Right lobe of liver (tissue), 6 donors: ENCODE results near the gene ANXA11. TPM values are rescaled to one million over a fixed set of nuclear protein-coding genes. Genes with fewer than 3 reads are reported as not detected.
A peak's percentile ranks its signal among the peaks of the same experiment; 100 is the strongest.

Experiments used
- ATAC-seq, 4 donors: fragments of 200-7000 bp; cut with Tn5 transposase; one replicate each; pipeline ENCODE4 v1.9.1; 2020; ENCODE audit warnings: mild to moderate bottlenecking in 4 of 4, moderate library complexity in 4 of 4
- DNase-seq, 3 donors: peaks; one replicate each; pipeline ENCODE4 v3.0.0-alpha.2; 2020
- H3K27ac ChIP-seq, 3 donors: fragments of 200-600 bp; one replicate each; pipeline ENCODE4 v1.8.0; 2022
- H3K27me3 ChIP-seq, 2 donors: fragments of 200-600 bp; one replicate each; pipeline ENCODE4 v1.8.0; 2022
- H3K36me3 ChIP-seq, 4 donors: fragments of 200-600 bp; sonication (generic) in 1 of 4; one replicate each; pipeline versions ENCODE4 v1.5.1 to v1.8.0; 2017 to 2022; ENCODE audit warnings: control low read depth in 1 of 4
- H3K4me1 ChIP-seq, 4 donors: fragments of 200-600 bp; sonication (generic) in 1 of 4; one replicate each; pipeline versions ENCODE4 v1.5.1 to v1.8.0; 2017 to 2022; ENCODE audit warnings: control low read depth in 1 of 4
- H3K4me3 ChIP-seq, 3 donors: fragments of 200-600 bp; one replicate each; pipeline ENCODE4 v1.8.0; 2022
- H3K9me3 ChIP-seq, 4 donors: fragments of 200-600 bp; sonication (generic) in 1 of 4; one replicate each; pipeline versions ENCODE4 v1.5.1 to v1.8.0; 2017 to 2022; ENCODE audit warnings: control low read depth in 1 of 4
- CTCF ChIP-seq, 4 donors: fragments of 200-600 bp in 3 of 4; fragments of 450-650 bp in 1 of 4; IDR thresholded peaks; one replicate each; pipeline versions ENCODE4 v1.5.1 to v1.8.0; 2016 to 2022; ENCODE audit warnings: antibody characterized with exemption in 4 of 4, mild to moderate bottlenecking in 2 of 4
- POLR2A ChIP-seq: fragments of 450-650 bp; IDR thresholded peaks from one replicate; pipeline ENCODE4 v1.6.1; 2017; ENCODE audit warnings: antibody characterized with exemption, mild to moderate bottlenecking
- whole genome bisulfite sequencing: methylation state at CpG from one replicate; pipeline ENCODE4 v1.1.6; 2018; ENCODE audit warnings: low coverage, low lambda C conversion rate; ENCODE audit not compliant: insufficient coverage; ENCODE audit errors: missing lambda C conversion rate; 5-methylcytosine and 5-hydroxymethylcytosine counted together
- intact Hi-C, 2 donors: fragments of 100-400 bp; cut with DNase I; formaldehyde crosslinking; loops; one replicate each; pipeline versions ENCODE4 v1.11.2 to v1.14.1; 2022
- total RNA-seq, 6 experiments: library from RNA; depleted of rRNA in 2 of 6; stranded (reverse); fragments of >200 nt in 2 of 6; fragmentation: NEBNext Ultra II Directional in 3 of 6; extraction: Animal tissue kit (Norgen Biotek cat#: 25700) in 3 of 6; gene quantifications; one replicate each; pipeline versions ENCODE4 v1.1.0 to v1.2.4, GENCODE V29; 2016 to 2023
- donor health status: DM: no; HTN: yes; CAD: no.
- donor health status: DM: no; HTN: no; CAD: no.
- donor health status: DM: no; HTN: no; CAD: no.
- donor health status: DM: no; HTN: yes; CAD: no.
- donor health status: DM: no; HTN: yes; CAD: no.

The ANXA11 gene
- total RNA-seq, 6 experiments from 2014 or later, result 41.7 to 100 (median 55.6) TPM

- H3K9me3 ChIP-seq, result no peaks in the 10 kb centered on the region
- H3K27ac ChIP-seq, result no peak overlapping the region
- DNase-seq, result no peak
- peaks cover 0 to 20% (median 0%) of the 10 kb centered on the region in 4 donors for H3K36me3 ChIP-seq
- ATAC-seq, result no peak
- H3K4me3 ChIP-seq, result no peak overlapping the region
- no peaks in the 10 kb centered on the region for H3K4me1 ChIP-seq
- WGBS, result 100% methylated on average over 1 of the region's 5 CpGs
- intact Hi-C loops, result no loop called here
- no peaks in the 10 kb centered on the region for H3K27me3 ChIP-seq
- TF ChIP-seq POLR2A, result no peak
Measured at GRCh38 chr10:80172896-80173295, 32.4 kb downstream of the ANXA11 start.

- Histone ChIP-seq H3K4me1 (no peaks in the 10 kb centered on the region), H3K4me3 (no peak overlapping the region), H3K36me3 (peaks cover 0 to 24% (median under 1%) of the 10 kb centered on the region in 4 donors), H3K27me3 (no peaks in the 10 kb centered on the region), H3K27ac (no peak overlapping the region), H3K9me3 (no peaks in the 10 kb centered on the region)
- whole genome bisulfite sequencing, result no CpG with 5 or more reads among the region's 7 CpGs
- no peak for ATAC-seq
- DNase-seq, result no peak
- TF ChIP-seq CTCF (IDR thresholded peaks at IDR 0.05) (no peak), POLR2A (no peak)
- intact Hi-C loops, result no loop called here
Measured at GRCh38 chr10:80171248-80171660, 34.1 kb downstream of the ANXA11 start.

- DNase-seq, result no peak
Measured at GRCh38 chr10:80170641-80171040, 34.7 kb downstream of the ANXA11 start.

GRCh38 chr10:80170026-80170425, 35.3 kb downstream of the ANXA11 start:
- Histone ChIP-seq H3K4me3 (no peak overlapping the region), H3K36me3 (peaks cover 0 to 36% (median under 1%) of the 10 kb centered on the region in 4 donors), H3K9me3 (no peaks in the 10 kb centered on the region), H3K4me1 (no peaks in the 10 kb centered on the region), H3K27ac (no peak overlapping the region), H3K27me3 (no peaks in the 10 kb centered on the region)
- intact Hi-C loops, result no loop called here
- no peak for TF ChIP-seq CTCF (IDR thresholded peaks at IDR 0.05)
- no peak for TF ChIP-seq POLR2A
- 45% methylated on average over 4 of the region's 4 CpGs for WGBS
- DNase-seq, result no peak
- no peak for ATAC-seq

More at GRCh38 chr10:80170641-80171040, 34.7 kb downstream of the ANXA11 start:
- H3K27ac ChIP-seq, result no peak overlapping the region
- no peaks in the 10 kb centered on the region for H3K27me3 ChIP-seq
- no peak for TF ChIP-seq POLR2A
- no peak for TF ChIP-seq CTCF (IDR thresholded peaks at IDR 0.05)
- WGBS, result no CpG with 5 or more reads among the region's 10 CpGs
- no peaks in the 10 kb centered on the region for H3K4me1 ChIP-seq
- intact Hi-C loops, result no loop called here
- peaks cover 0 to 30% (median under 1%) of the 10 kb centered on the region in 4 donors for H3K36me3 ChIP-seq
- H3K4me3 ChIP-seq, result no peak overlapping the region
- H3K9me3 ChIP-seq, result no peaks in the 10 kb centered on the region
- ATAC-seq, result no peak

- Histone ChIP-seq H3K4me1 (no peaks in the 10 kb centered on the region), H3K27ac (no peak overlapping the region), H3K4me3 (no peak overlapping the region), H3K27me3 (no peaks in the 10 kb centered on the region), H3K36me3 (peaks cover 0 to 45% (median 2%) of the 10 kb centered on the region in 4 donors), H3K9me3 (no peaks in the 10 kb centered on the region)
- DNase-seq, result no peak
- intact Hi-C loops, result no loop called here
- TF ChIP-seq POLR2A, result no peak
- peak; percentile 26 to 34 (median 32) for TF ChIP-seq CTCF (IDR thresholded peaks at IDR 0.05)
- ATAC-seq, result peak; percentile 30 to 69 (median 46)
- WGBS, result 86% methylated on average over 5 of the region's 13 CpGs
Measured at GRCh38 chr10:80168679-80169380, 36.5 kb downstream of the ANXA11 start.
